Measurements from ENCODE around the gene OR11H6.
"Not testable (repeated sequence)": the region's sequence is repeated elsewhere in the genome, so short reads cannot be mapped to it uniquely, and the experiment has no call there.

The OR11H6 gene

DNA sequence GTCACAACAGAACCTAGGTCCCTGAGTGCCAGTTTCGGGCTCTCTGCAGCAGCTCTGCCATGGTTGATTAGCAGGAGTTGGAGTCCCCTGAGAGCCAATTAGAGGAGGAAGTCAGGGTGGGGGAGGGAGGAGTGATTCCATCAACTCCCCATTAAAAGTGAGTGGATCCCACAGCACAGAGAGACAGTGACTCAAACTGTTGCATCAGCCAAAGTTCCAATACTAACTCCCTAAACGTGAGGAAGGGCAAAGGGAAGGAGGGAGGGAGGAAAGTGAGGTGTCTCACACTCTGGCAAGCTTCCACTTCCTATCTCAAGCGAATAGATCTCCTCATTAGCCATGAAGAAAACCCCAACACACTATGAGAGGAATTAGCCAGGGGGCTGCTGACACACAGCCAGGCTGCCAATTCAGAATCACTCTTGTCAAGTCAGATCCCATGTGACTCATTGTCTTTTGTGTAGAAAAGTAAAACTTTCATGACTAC lies 39.2 kb downstream of the OR11H6 start:
- DNase-seq (ENCODE audit: low read depth), result no peak

GRCh38 chr14:20264361-20264760 lies 40.9 kb downstream of the OR11H6 start:
- not testable (repeated sequence) for DNase-seq (ENCODE audit: low read depth)

GRCh38 chr14:20274062-20274461 lies 50.6 kb downstream of the OR11H6 start:
- no peak for DNase-seq (ENCODE audit: low read depth)

Data from stimulated activated CD8-positive, alpha-beta memory T cell treated with anti-CD3 and anti-CD28 coated beads, Interleukin-12 subunit alpha, Interleukin-12 subunit beta, amount 100 ng/mL, for 4 hours (primary cell).